GM12878 (cell line): ENCODE data around the gene CCDC6. TPM values are rescaled to one million over a fixed set of nuclear protein-coding genes. Genes with fewer than 3 reads are reported as not detected.

Experiments used
- ATAC-seq: fragments of 200-7000 bp; cut with Tn5 transposase; 3 replicates; pipeline ENCODE4 v1.9.1; 2020; ENCODE audit warnings: mild to moderate bottlenecking, moderate library complexity
- BruUV-seq: library from RNA; stranded (reverse); fragments of 400-500 nt; replicated peaks from 2 replicates; lab custom pipeline; 2021; lab: Mats Ljungman, UMichigan
- CTCF ChIA-PET: fragments of 300-600 bp; sonication (Branson Sonifier 250); formaldehyde crosslinking; extraction: SDS; loops from one replicate; lab custom pipeline; 2021; ENCODE audit warnings: inconsistent platforms; lab: Yijun Ruan, JAX
- POLR2A ChIA-PET: fragments of 350-600 bp; formaldehyde crosslinking; extraction: SDS; loops from one replicate; lab custom pipeline; 2021; ENCODE audit warnings: inconsistent platforms; lab: Charles Lee
- RAD21 ChIA-PET: fragments of 300-600 bp; sonication (Branson Sonifier 250); formaldehyde crosslinking; loops from one replicate; lab custom pipeline; 2023; ENCODE audit warnings: antibody characterized with exemption; ENCODE audit not compliant: unreplicated experiment; lab: Charles Lee
- SMC1A ChIA-PET: fragments of 300-600 bp; sonication (Branson Sonifier 250); formaldehyde crosslinking; loops from one replicate; lab custom pipeline; 2023; ENCODE audit not compliant: unreplicated experiment, uncharacterized antibody; lab: Charles Lee
- DNase-seq: peaks from one replicate; pipeline ENCODE4 v3.0.0-alpha.2; 2011; ENCODE audit warnings: low read depth, low spot score
- FAIRE-seq: peaks from 3 replicates; lab custom pipeline; 2011; peaks lifted over from hg19 to GRCh38; lab: Jason Lieb, UNC
- H2AFZ ChIP-seq: 2 replicates; pipeline ENCODE4 v1.6.0; 2011; ENCODE audit warnings: low read depth, low read length, control low read depth; ENCODE audit not compliant: control insufficient read depth
- H3K27ac ChIP-seq: 2 replicates; pipeline ENCODE4 v1.5.1; 2011; ENCODE audit warnings: control low read depth; ENCODE audit not compliant: control insufficient read depth, insufficient read depth
- H3K27me3 ChIP-seq, 2 experiments: replicated peaks in 1 of 2; 2 replicates each; pipeline versions ENCODE4 v1.6.0 to v1.6.1; 2011; ENCODE audit warnings: low read length in 1 of 2; ENCODE audit not compliant: control insufficient read depth in 2 of 2, insufficient read depth in 2 of 2
- H3K36me3 ChIP-seq, 2 experiments: 2 replicates each; pipeline ENCODE4 v1.5.1; 2011; ENCODE audit warnings: low read length in 1 of 2; ENCODE audit not compliant: control insufficient read depth in 2 of 2, insufficient read depth in 2 of 2
- H3K4me1 ChIP-seq: 2 replicates; pipeline ENCODE4 v1.6.1; 2011; ENCODE audit warnings: mild to moderate bottlenecking, low read length, moderate library complexity, mixed read lengths; ENCODE audit not compliant: control insufficient read depth, insufficient read depth
- H3K4me2 ChIP-seq: 2 replicates; pipeline ENCODE4 v1.6.0; 2011; ENCODE audit warnings: control low read depth; ENCODE audit not compliant: control insufficient read depth, insufficient read depth
- H3K4me3 ChIP-seq: fragments of 200-600 bp; sonication (generic); 2 replicates; pipeline ENCODE4 v1.5.1; 2016
- H3K79me2 ChIP-seq: 2 replicates; pipeline ENCODE4 v1.6.0; 2011; ENCODE audit warnings: low read length; ENCODE audit not compliant: control insufficient read depth, insufficient read depth
- H3K9ac ChIP-seq: 2 replicates; pipeline ENCODE4 v1.8.0; 2011; ENCODE audit warnings: low read length, control low read depth, mixed read lengths; ENCODE audit not compliant: control insufficient read depth, insufficient read depth
- H3K9me3 ChIP-seq: replicated peaks from 3 replicates; pipeline ENCODE4 v1.5.1; 2011; ENCODE audit warnings: mild to moderate bottlenecking, low read length; ENCODE audit not compliant: control insufficient read depth, insufficient read depth
- H4K20me1 ChIP-seq: 2 replicates; pipeline ENCODE4 v1.6.0; 2011; ENCODE audit not compliant: control insufficient read depth, insufficient read depth
- BCL11A ChIP-seq: IDR thresholded peaks from 2 replicates; pipeline ENCODE4 v1.6.1; 2011; ENCODE audit warnings: low read depth, low read length
- CREM ChIP-seq: IDR thresholded peaks from 2 replicates; pipeline ENCODE4 v1.6.1; 2014; ENCODE audit warnings: antibody characterized with exemption, low read depth
- EZH2 ChIP-seq: IDR thresholded peaks from 2 replicates; pipeline ENCODE4 v1.6.1; 2012; ENCODE audit warnings: low read depth, mild to moderate bottlenecking, control low read depth, inconsistent platforms, low read length, borderline replicate concordance; ENCODE audit not compliant: control insufficient read depth
- HDAC2 ChIP-seq: fragments of 200-600 bp; sonication (generic); IDR thresholded peaks from 2 replicates; pipeline ENCODE4 v1.6.1; 2017
- MTA2 ChIP-seq: fragments of 450-650 bp; IDR thresholded peaks from 2 replicates; pipeline ENCODE4 v1.6.1; 2016; ENCODE audit warnings: low read depth, mild to moderate bottlenecking, moderate library complexity
- POLR2AphosphoS5 ChIP-seq: IDR thresholded peaks from 2 replicates; pipeline ENCODE4 v1.6.1; 2011; ENCODE audit warnings: mild to moderate bottlenecking, low read length, inconsistent platforms
- TBL1XR1 ChIP-seq: IDR thresholded peaks from 2 replicates; pipeline ENCODE4 v1.6.1; 2012; ENCODE audit warnings: low read depth, low read length, improper control_type of control experiment
- ZNF622 ChIP-seq: fragments of 450-650 bp; IDR thresholded peaks from 2 replicates; pipeline ENCODE4 v1.6.1; 2017; ENCODE audit warnings: mild to moderate bottlenecking, inconsistent platforms
- ZSCAN29 ChIP-seq: fragments of 450-650 bp; IDR thresholded peaks from 2 replicates; pipeline ENCODE4 v1.6.1; 2017; ENCODE audit warnings: mild to moderate bottlenecking, moderate library complexity
- in situ Hi-C: fragments of 300-500 bp; cut with MboI; formaldehyde crosslinking; loops from 9 replicates; pipeline ENCODE4 v1.14.3; 2018; ENCODE audit warnings: mixed read lengths
- intact Hi-C: fragments of 100-400 bp; cut with micrococcal nuclease; formaldehyde crosslinking; loops from one replicate; pipeline ENCODE4 v1.14.2; 2022; ENCODE audit not compliant: unreplicated experiment
- polyA plus RNA-seq, 11 experiments: library from polyadenylated mRNA; depleted of rRNA in 4 of 11; unstranded in 6 of 11; stranded (reverse) in 5 of 11; fragments of >200 nt; fragmentation: Nextera tagmentation in 4 of 11; fragmentation: Illumina TruSeq in 1 of 11; extraction: Ambion mirVana in 4 of 11; extraction: Trizol in 1 of 11; gene quantifications; 1 replicate in 1 of 11; 2 replicates in 10 of 11; pipeline versions ENCODE4 v1.2.1 to v1.2.3, GENCODE V29; 2011 to 2016; ENCODE audit warnings: inconsistent platforms in 2 of 11, missing spikeins in 2 of 11, low read depth in 1 of 11
- total RNA-seq, 4 experiments: library from RNA; depleted of rRNA in 3 of 4; stranded (reverse); fragments of >200 nt in 3 of 4; fragmentation: Illumina TruSeq in 1 of 4; extraction: Trizol in 1 of 4; gene quantifications; 2 replicates each; pipeline versions ENCODE4 v1.2.1 to v1.2.3, GENCODE V29; 2013 to 2021
- TF ChIP-seq, protein P1 (sequence below): fragments of 450-650 bp; conservative IDR thresholded peaks from 2 replicates; pipeline ENCODE4 v1.6.1; 2017; ENCODE audit warnings: mild to moderate bottlenecking, moderate library complexity

The CCDC6 gene
- total and polyA plus RNA-seq, 10 of the 15 experiments (the other 5 are each of a cell fraction or from before 2014, with no cell fraction given): 11.8 to 46.2 (median 26.7) TPM

DNA sequence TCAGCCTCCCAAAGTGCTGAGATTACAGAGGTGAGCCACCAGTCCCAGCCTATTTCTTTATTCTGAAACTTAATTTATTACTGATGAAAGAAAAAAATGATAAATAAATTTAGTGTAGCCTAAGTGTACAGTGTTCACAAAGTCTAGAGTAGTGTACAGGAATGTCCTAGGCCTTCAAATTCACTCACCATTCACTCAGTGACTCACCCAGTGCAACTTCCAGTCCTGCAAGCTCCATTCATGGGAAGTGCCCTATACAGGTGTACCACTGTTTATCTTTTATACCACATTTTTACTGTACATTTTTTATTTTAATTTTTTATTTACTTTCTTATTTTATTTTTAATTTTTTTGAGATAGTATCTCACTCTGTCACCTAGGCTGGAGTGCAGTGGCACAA, 165.3 kb downstream of the CCDC6 start:
- Histone ChIP-seq H4K20me1 (no peaks in the 10 kb centered on the region), H3K27me3 (no peaks in the 10 kb centered on the region), H3K27ac (no peak overlapping the region), H3K9ac (no peak overlapping the region), H3K79me2 (no peaks in the 10 kb centered on the region), H3K4me1 (no peaks in the 10 kb centered on the region), H3K4me2 (no peak overlapping the region), H2AFZ (no peak overlapping the region), H3K4me3 (no peak overlapping the region)
- ATAC-seq: no peak
- FAIRE-seq: no peak
- CTCF ChIA-PET: interaction anchor here (1.7 kb wide), 1 partner anchor 40 kb away, joined by 4 read pairs; no protein-coding TSS in a partner anchor
- intact Hi-C loops: no loop called here
- no TSS peak for BruUV-seq
- DNase-seq: no peak
- POLR2A ChIA-PET: no interaction called here
- in situ Hi-C loops: no loop called here
- SMC1A ChIA-PET: no interaction called here
- TF ChIP-seq BCL11A (no peak), EZH2 (no peak), ZNF622 (no peak), MTA2 (no peak), TBL1XR1 (no peak), ZSCAN29 (no peak), HDAC2 (no peak), CREM (no peak), POLR2AphosphoS5 (no peak)
- TF ChIP-seq, protein P1, sequence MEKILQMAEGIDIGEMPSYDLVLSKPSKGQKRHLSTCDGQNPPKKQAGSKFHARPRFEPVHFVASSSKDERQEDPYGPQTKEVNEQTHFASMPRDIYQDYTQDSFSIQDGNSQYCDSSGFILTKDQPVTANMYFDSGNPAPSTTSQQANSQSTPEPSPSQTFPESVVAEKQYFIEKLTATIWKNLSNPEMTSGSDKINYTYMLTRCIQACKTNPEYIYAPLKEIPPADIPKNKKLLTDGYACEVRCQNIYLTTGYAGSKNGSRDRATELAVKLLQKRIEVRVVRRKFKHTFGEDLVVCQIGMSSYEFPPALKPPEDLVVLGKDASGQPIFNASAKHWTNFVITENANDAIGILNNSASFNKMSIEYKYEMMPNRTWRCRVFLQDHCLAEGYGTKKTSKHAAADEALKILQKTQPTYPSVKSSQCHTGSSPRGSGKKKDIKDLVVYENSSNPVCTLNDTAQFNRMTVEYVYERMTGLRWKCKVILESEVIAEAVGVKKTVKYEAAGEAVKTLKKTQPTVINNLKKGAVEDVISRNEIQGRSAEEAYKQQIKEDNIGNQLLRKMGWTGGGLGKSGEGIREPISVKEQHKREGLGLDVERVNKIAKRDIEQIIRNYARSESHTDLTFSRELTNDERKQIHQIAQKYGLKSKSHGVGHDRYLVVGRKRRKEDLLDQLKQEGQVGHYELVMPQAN: no peak
- TF ChIP-seq, all 136 proteins: peak for 0
- no peaks in the 10 kb centered on the region for H3K9me3 ChIP-seq
- RAD21 ChIA-PET: no interaction called here
- H3K36me3 ChIP-seq: no peaks in the 10 kb centered on the region

Other genes starting within 250 kb of the CCDC6 start
- gene SLC16A9, start 196.7 kb downstream of the CCDC6 start, total RNA-seq (2014; rRNA removed): 5.9 and 6.8 TPM in 2 replicates
- gene SLC16A9, start 196.7 kb downstream of the CCDC6 start, total RNA-seq (2014; rRNA removed; fragmentation: Illumina TruSeq; extraction: Trizol): 6.2 TPM in 2 replicates
- 4.8 and 4.9 TPM in 2 replicates for gene SLC16A9, start 196.7 kb downstream of the CCDC6 start, total RNA-seq (2021)
- 0.81 and 0.86 TPM in 2 replicates for gene SLC16A9, start 196.7 kb downstream of the CCDC6 start, polyA plus RNA-seq (2011; rRNA removed)
- gene SLC16A9, start 196.7 kb downstream of the CCDC6 start, polyA plus RNA-seq (2014; fragmentation: Illumina TruSeq; extraction: Trizol): 5.9 and 6.6 TPM in 2 replicates
- gene SLC16A9, start 196.7 kb downstream of the CCDC6 start, polyA plus RNA-seq (2014; fragmentation: Nextera tagmentation; extraction: Ambion mirVana): 1 to 10 TPM; 1.5 to 1.9 TPM
- 4.3 and 4.4 TPM in 2 replicates for gene SLC16A9, start 196.7 kb downstream of the CCDC6 start, polyA plus RNA-seq (2014; rRNA removed)
- 1 to 10 TPM; 3.3 to 4.2 TPM for gene SLC16A9, start 196.7 kb downstream of the CCDC6 start, polyA plus RNA-seq (2016; fragmentation: Nextera tagmentation; extraction: Ambion mirVana)
- gene MRLN, start 153.1 kb downstream of the CCDC6 start, total RNA-seq (2014; rRNA removed): not detected in 2 replicates
- not detected in 2 replicates for gene MRLN, start 153.1 kb downstream of the CCDC6 start, total RNA-seq (2014; rRNA removed; fragmentation: Illumina TruSeq; extraction: Trizol)
- not detected in 2 replicates for gene MRLN, start 153.1 kb downstream of the CCDC6 start, total RNA-seq (2021)
- not detected in 2 replicates for gene MRLN, start 153.1 kb downstream of the CCDC6 start, polyA plus RNA-seq (2011; rRNA removed)
- not detected in 2 replicates for gene MRLN, start 153.1 kb downstream of the CCDC6 start, polyA plus RNA-seq (2014; fragmentation: Illumina TruSeq; extraction: Trizol)
- gene MRLN, start 153.1 kb downstream of the CCDC6 start, polyA plus RNA-seq (2014; fragmentation: Nextera tagmentation; extraction: Ambion mirVana): under 1 TPM in 1 of 2 experiments, not detected in 1; 0.19 TPM
- gene MRLN, start 153.1 kb downstream of the CCDC6 start, polyA plus RNA-seq (2014; rRNA removed): not detected in 2 replicates
- not detected for gene MRLN, start 153.1 kb downstream of the CCDC6 start, polyA plus RNA-seq (2016; fragmentation: Nextera tagmentation; extraction: Ambion mirVana)